K562 (cell line): ENCODE measurements around the gene SLC25A51. TPM values are rescaled to one million over a fixed set of nuclear protein-coding genes. Genes with fewer than 3 reads are reported as not detected.

Source experiments
- ATAC-seq: fragments of 200-7000 bp; cut with Tn5 transposase; 3 replicates; pipeline ENCODE4 v1.9.1; 2020; ENCODE audit warnings: moderate library complexity
- BruUV-seq: library from RNA; stranded (reverse); fragments of 400-500 nt; replicated peaks from 2 replicates; lab custom pipeline; 2021; lab: Mats Ljungman, UMichigan
- CTCF ChIA-PET: fragments of 300-600 bp; formaldehyde crosslinking; extraction: SDS; loops from one replicate; lab custom pipeline; 2021; ENCODE audit warnings: low intra/inter-chr PET ratio; lab: Yijun Ruan, JAX
- POLR2A ChIA-PET: fragments of 300-600, 350-650 bp; sonication (Branson Sonifier 250); formaldehyde crosslinking; extraction: SDS; loops from one replicate; lab custom pipeline; 2021; ENCODE audit warnings: antibody characterized with exemption, inconsistent platforms; lab: Yijun Ruan, JAX
- DNase-seq, 4 experiments: peaks; one replicate each; pipeline versions ENCODE4 v3.0.0 to v3.0.0-alpha.2; 2011 to 2018; ENCODE audit warnings: low spot score in 3 of 4, mixed read lengths in 3 of 4; ENCODE audit errors: extremely low read depth in 1 of 4
- FAIRE-seq: peaks from 2 replicates; lab custom pipeline; 2011; peaks lifted over from hg19 to GRCh38; lab: Jason Lieb, UNC
- H2AFZ ChIP-seq: 2 replicates; pipeline ENCODE4 v1.6.0; 2011; ENCODE audit warnings: low read depth, low read length, control low read depth, inconsistent platforms
- H3K27ac ChIP-seq: fragments of 200-600 bp; 3 replicates; pipeline ENCODE4 v1.8.0; 2011; ENCODE audit warnings: low read depth, mild to moderate bottlenecking, control low read depth, inconsistent platforms, low read length, moderate library complexity, mixed read lengths; ENCODE audit errors: extremely low read depth
- H3K27me3 ChIP-seq, 2 experiments: fragments of 300-600 bp in 1 of 2; 2 replicates in 1 of 2; 3 replicates in 1 of 2; pipeline versions ENCODE4 v1.6.0 to v1.8.0; 2011; ENCODE audit warnings: inconsistent platforms in 2 of 2, low read length in 2 of 2, mild to moderate bottlenecking in 1 of 2, mixed read lengths in 1 of 2, moderate library complexity in 1 of 2; ENCODE audit not compliant: control insufficient read depth in 2 of 2, insufficient read depth in 2 of 2
- H3K36me3 ChIP-seq: fragments of 300-600 bp; 3 replicates; pipeline ENCODE4 v1.8.0; 2011; ENCODE audit warnings: mild to moderate bottlenecking, low read length, inconsistent platforms; ENCODE audit not compliant: control insufficient read depth, insufficient read depth
- H3K4me1 ChIP-seq, 2 experiments: fragments of 200-600 bp in 1 of 2; replicated peaks in 1 of 2; 2 replicates in 1 of 2; 3 replicates in 1 of 2; pipeline versions ENCODE4 v1.5.1 to v1.8.0; 2011; ENCODE audit warnings: inconsistent platforms in 2 of 2, low read length in 2 of 2, mild to moderate bottlenecking in 1 of 2, mixed read lengths in 1 of 2, moderate library complexity in 1 of 2; ENCODE audit not compliant: control insufficient read depth in 2 of 2, insufficient read depth in 2 of 2
- H3K4me2 ChIP-seq: 2 replicates; pipeline ENCODE4 v1.6.1; 2011; ENCODE audit warnings: low read length, control low read depth, inconsistent platforms, mixed read lengths; ENCODE audit not compliant: insufficient read depth
- H3K4me3 ChIP-seq: fragments of 200-600 bp; sonication (generic), shearing (Covaris generic); 2 replicates; pipeline ENCODE4 v1.5.1; 2016; ENCODE audit warnings: control low read depth, inconsistent platforms
- H3K79me2 ChIP-seq: fragments of 200-600 bp; 3 replicates; pipeline ENCODE4 v1.8.0; 2011; ENCODE audit warnings: low read length, inconsistent platforms; ENCODE audit not compliant: control insufficient read depth, insufficient read depth
- H3K9ac ChIP-seq, 2 experiments: 2 replicates each; pipeline versions ENCODE4 v1.6.0 to v1.6.1; 2011; ENCODE audit warnings: low read depth in 2 of 2, low read length in 2 of 2, control low read depth in 1 of 2, inconsistent platforms in 1 of 2, mild to moderate bottlenecking in 1 of 2, mixed read lengths in 1 of 2; ENCODE audit not compliant: insufficient read depth in 1 of 2
- H3K9me1 ChIP-seq: one replicate; pipeline ENCODE4 v1.6.0; 2011; ENCODE audit warnings: inconsistent platforms, mild to moderate bottlenecking, low read length, moderate library complexity; ENCODE audit not compliant: control insufficient read depth, insufficient read depth
- H3K9me3 ChIP-seq: replicated peaks from 2 replicates; pipeline ENCODE4 v1.5.1; 2011; ENCODE audit warnings: low read depth, low read length, inconsistent platforms; ENCODE audit not compliant: control insufficient read depth, insufficient read depth
- H4K20me1 ChIP-seq: replicated peaks from 2 replicates; pipeline ENCODE4 v1.6.1; 2011; ENCODE audit warnings: low read length, inconsistent platforms, mixed read lengths; ENCODE audit not compliant: control insufficient read depth, insufficient read depth
- BRD9 ChIP-seq: fragments of 450-650 bp; IDR thresholded peaks from 2 replicates; pipeline ENCODE4 v1.6.1; 2018; ENCODE audit warnings: low read depth; ENCODE audit not compliant: partially characterized antibody
- ETV5 ChIP-seq: sonication (generic); formaldehyde crosslinking; IDR thresholded peaks from 2 replicates; pipeline ENCODE4 v1.4.0; 2020; ENCODE audit warnings: low read depth, mild to moderate bottlenecking, missing genetic modification reagents
- HDAC3 ChIP-seq: fragments of 450-650 bp; IDR thresholded peaks from 2 replicates; pipeline ENCODE4 v1.6.1; 2018; ENCODE audit warnings: borderline replicate concordance, mild to moderate bottlenecking, moderate library complexity; ENCODE audit not compliant: partially characterized antibody
- HIVEP1 ChIP-seq: fragments of 250-450 bp; sonication (Bioruptor Pico); IDR thresholded peaks from 2 replicates; pipeline ENCODE4 v1.4.0; 2020; ENCODE audit warnings: mild to moderate bottlenecking
- JUND ChIP-seq, 2 experiments: IDR thresholded peaks; 2 replicates in 1 of 2; 3 replicates in 1 of 2; pipeline ENCODE4 v1.6.1; 2011; ENCODE audit warnings: borderline replicate concordance in 2 of 2, low read depth in 2 of 2, low read length in 2 of 2, improper control_type of control experiment in 1 of 2, missing biosample characterization in 1 of 2, missing genetic modification characterization in 1 of 2, missing genetic modification reagents in 1 of 2
- NCOR1 ChIP-seq: fragments of 450-650 bp; IDR thresholded peaks from 2 replicates; pipeline ENCODE4 v1.6.1; 2016; ENCODE audit warnings: mild to moderate bottlenecking, moderate library complexity
- NEUROD1 ChIP-seq: fragments of 150-350 bp; IDR thresholded peaks from 2 replicates; pipeline ENCODE4 v1.6.1; 2014; ENCODE audit warnings: borderline replicate concordance, low read length, low read depth; ENCODE audit not compliant: partially characterized antibody
- POU5F1 ChIP-seq: fragments of 150-350 bp; IDR thresholded peaks from 2 replicates; pipeline ENCODE4 v1.6.1; 2014; ENCODE audit warnings: borderline replicate concordance, low read length, low read depth, mild to moderate bottlenecking; ENCODE audit not compliant: partially characterized antibody
- RBBP5 ChIP-seq: fragments of 200-600 bp; sonication (generic); IDR thresholded peaks from 2 replicates; pipeline ENCODE4 v1.6.1; 2012; ENCODE audit warnings: borderline replicate concordance, mild to moderate bottlenecking, low read length, control low read depth, inconsistent platforms; ENCODE audit not compliant: insufficient read depth, poor library complexity, severe bottlenecking
- TCF7L2 ChIP-seq: fragments of 150-350 bp; IDR thresholded peaks from 2 replicates; pipeline ENCODE4 v1.6.1; 2016; ENCODE audit warnings: low read depth, mild to moderate bottlenecking, low read length, moderate library complexity
- THRA ChIP-seq: fragments of 450-650 bp; IDR thresholded peaks from 2 replicates; pipeline ENCODE4 v1.6.1; 2017; ENCODE audit warnings: mild to moderate bottlenecking, moderate library complexity
- TRIM28 ChIP-seq: fragments of 450-650 bp; IDR thresholded peaks from 2 replicates; pipeline ENCODE4 v1.6.1; 2017
- ZNF347 ChIP-seq: fragments of 450-650 bp; formaldehyde crosslinking; IDR thresholded peaks from 2 replicates; pipeline ENCODE4 v1.4.0; 2020; ENCODE audit warnings: low read depth, mild to moderate bottlenecking, moderate library complexity
- ZNF586 ChIP-seq: fragments of 450-650 bp; formaldehyde crosslinking; conservative IDR thresholded peaks from 2 replicates; pipeline ENCODE4 v1.4.0; 2020; ENCODE audit warnings: mild to moderate bottlenecking, moderate library complexity
- ZNF75A ChIP-seq: fragments of 450-650 bp; formaldehyde crosslinking; IDR thresholded peaks from 2 replicates; pipeline ENCODE4 v1.4.0; 2020; ENCODE audit warnings: mild to moderate bottlenecking
- WGBS: fragments of 100-300 bp; shearing (Covaris generic); methylation state at CpG from one replicate; pipeline ENCODE4 v1.1.6; 2016; ENCODE audit warnings: low coverage, mixed read lengths; ENCODE audit not compliant: insufficient coverage; ENCODE audit errors: missing lambda C conversion rate; 5-methylcytosine and 5-hydroxymethylcytosine counted together
- in situ Hi-C: fragments of 300-500 bp; cut with MboI; formaldehyde crosslinking; loops from 4 replicates; pipeline ENCODE4 v1.15.0; 2018; ENCODE audit warnings: inconsistent platforms, mixed read lengths
- intact Hi-C: fragments of 100-400 bp; cut with micrococcal nuclease; formaldehyde crosslinking; loops from 2 replicates; pipeline ENCODE4 v1.14.2; 2022
- polyA plus RNA-seq, 8 experiments: library from polyadenylated mRNA; depleted of rRNA in 4 of 8; stranded (reverse) in 5 of 8; unstranded in 3 of 8; fragments of >200 nt; fragmentation: Nextera tagmentation in 2 of 8; fragmentation: Illumina TruSeq in 1 of 8; extraction: Ambion mirVana in 2 of 8; extraction: Trizol in 1 of 8; gene quantifications; 2 replicates each; pipeline versions ENCODE4 v1.2.1 to v1.2.3, GENCODE V29; 2011 to 2014; ENCODE audit warnings: inconsistent platforms in 1 of 8, missing spikeins in 1 of 8
- total RNA-seq, 7 experiments: library from RNA; depleted of rRNA in 6 of 7; stranded (reverse); fragments of >200 nt in 6 of 7; fragmentation: Illumina TruSeq in 2 of 7; extraction: Trizol in 2 of 7; gene quantifications; 2 replicates each; pipeline versions ENCODE4 v1.2.1 to v1.2.3, GENCODE V29; 2011 to 2021; ENCODE audit warnings: low replicate concordance in 1 of 7
- TF ChIP-seq, protein P1 (sequence below): sonication (generic); formaldehyde crosslinking; IDR thresholded peaks from 2 replicates; pipeline ENCODE4 v1.8.1; 2022; ENCODE audit warnings: missing genetic modification reagents
- TF ChIP-seq, protein P2 (sequence below), 2 experiments: fragments of 450-650 bp in 1 of 2; sonication (generic) in 1 of 2; formaldehyde crosslinking; conservative IDR thresholded peaks; 2 replicates each; pipeline versions ENCODE4 v1.4.0 to v1.8.1; 2020 to 2022; ENCODE audit warnings: mild to moderate bottlenecking in 1 of 2, missing genetic modification reagents in 1 of 2

Gene SLC25A51
- total and polyA plus RNA-seq, 9 of the 15 experiments (the other 6 are each of a cell fraction or from before 2014, with no cell fraction given): 9.1 to 40.7 (median 24.5) TPM

DNA sequence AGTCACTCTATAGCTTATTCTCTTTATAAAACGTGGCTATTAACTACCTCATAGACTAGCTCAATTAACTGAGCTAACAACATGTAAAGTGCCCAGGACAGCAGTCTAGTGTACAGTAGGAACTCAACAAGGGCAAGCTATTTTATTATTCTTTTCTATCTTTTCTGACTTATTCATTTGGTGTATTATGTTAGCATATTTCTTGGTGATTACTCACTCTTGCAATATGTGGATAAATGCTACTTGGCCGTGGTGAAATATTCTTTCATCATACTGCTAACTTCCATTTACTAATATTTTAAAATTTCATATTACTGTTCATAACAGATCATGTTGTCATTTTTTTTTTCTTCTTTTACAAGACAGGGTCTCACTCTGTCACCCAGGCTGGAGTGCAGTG is 4.9 kb downstream of the SLC25A51 start:
- peaks cover 61% of the 10 kb centered on the region for H3K36me3 ChIP-seq
- peaks cover 32% of the 10 kb centered on the region for H3K79me2 ChIP-seq
- FAIRE-seq (no peak), DNase-seq (no peak), ATAC-seq (no peak)
- H3K27ac ChIP-seq: no peak overlapping the region
- H3K9me1 ChIP-seq: no peaks in the 10 kb centered on the region
- CTCF ChIA-PET: interaction anchor here (0.7 kb wide), 1 partner anchor 199 kb away, joined by 3 read pairs; no protein-coding TSS in a partner anchor
- intact Hi-C loops (no loop called here), in situ Hi-C loops (no loop called here)
- H3K4me1 ChIP-seq: peaks cover 0 to 7% of the 10 kb centered on the region in 2 experiments; a peak in 3 of 5 replicates
- H3K4me3 ChIP-seq: no peak overlapping the region
- no peaks in the 10 kb centered on the region for H3K9me3 ChIP-seq
- TF ChIP-seq, protein P1, sequence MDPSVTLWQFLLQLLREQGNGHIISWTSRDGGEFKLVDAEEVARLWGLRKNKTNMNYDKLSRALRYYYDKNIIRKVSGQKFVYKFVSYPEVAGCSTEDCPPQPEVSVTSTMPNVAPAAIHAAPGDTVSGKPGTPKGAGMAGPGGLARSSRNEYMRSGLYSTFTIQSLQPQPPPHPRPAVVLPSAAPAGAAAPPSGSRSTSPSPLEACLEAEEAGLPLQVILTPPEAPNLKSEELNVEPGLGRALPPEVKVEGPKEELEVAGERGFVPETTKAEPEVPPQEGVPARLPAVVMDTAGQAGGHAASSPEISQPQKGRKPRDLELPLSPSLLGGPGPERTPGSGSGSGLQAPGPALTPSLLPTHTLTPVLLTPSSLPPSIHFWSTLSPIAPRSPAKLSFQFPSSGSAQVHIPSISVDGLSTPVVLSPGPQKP: no peak
- TF ChIP-seq, protein P2, sequence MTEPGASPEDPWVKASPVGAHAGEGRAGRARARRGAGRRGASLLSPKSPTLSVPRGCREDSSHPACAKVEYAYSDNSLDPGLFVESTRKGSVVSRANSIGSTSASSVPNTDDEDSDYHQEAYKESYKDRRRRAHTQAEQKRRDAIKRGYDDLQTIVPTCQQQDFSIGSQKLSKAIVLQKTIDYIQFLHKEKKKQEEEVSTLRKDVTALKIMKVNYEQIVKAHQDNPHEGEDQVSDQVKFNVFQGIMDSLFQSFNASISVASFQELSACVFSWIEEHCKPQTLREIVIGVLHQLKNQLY (CRISPR knock-in tag; conservative IDR thresholded peaks at IDR 0.05): no peak
- TF ChIP-seq TRIM28 (no peak), HDAC3 (no peak), ZNF75A (CRISPR knock-in tag) (no peak), ZNF586 (CRISPR knock-in tag) (no peak), ETV5 (CRISPR knock-in tag) (no peak), NEUROD1 (no peak), TCF7L2 (no peak), POU5F1 (no peak), THRA (no peak), BRD9 (no peak), RBBP5 (no peak), NCOR1 (no peak), ZNF347 (no peak), HIVEP1 (CRISPR knock-in tag) (no peak), JUND (IDR thresholded peaks at IDR 0.05; ENCODE audit: borderline replicate concordance, low read depth, low read length) (no peak), JUND (tag; IDR thresholded peaks at IDR 0.05; ENCODE audit: borderline replicate concordance, low read depth, low read length) (no peak)
- no peak overlapping the region for H3K9ac ChIP-seq
- H3K4me2 ChIP-seq: no peak overlapping the region
- H4K20me1 ChIP-seq: no peaks in the 10 kb centered on the region
- no peak overlapping the region for H2AFZ ChIP-seq
- H3K27me3 ChIP-seq: no peaks in the 10 kb centered on the region
- POLR2A ChIA-PET: interaction anchor here (1.2 kb wide), 1 partner anchor 15 kb away, joined by 4 read pairs; no protein-coding TSS in a partner anchor
- WGBS: 85% methylated on average over 2 of the region's 2 CpGs
- BruUV-seq: no TSS peak
